Measurements from ENCODE around the gene PREX1.
A peak's percentile ranks its signal among the peaks of the same experiment; 100 is the strongest.

The PREX1 gene

GRCh38 chr20:48732081-48732829, 95.5 kb downstream of the PREX1 start:
- no peak for DNase-seq (ENCODE audit: low spot score)

GRCh38 chr20:48731536-48731935, 96.3 kb downstream of the PREX1 start:
- no peak for DNase-seq (ENCODE audit: low spot score)

- DNase-seq (ENCODE audit: low spot score): no peak
Observed at GRCh38 chr20:48730977-48731376, 96.8 kb downstream of the PREX1 start.

GRCh38 chr20:48729538-48729937, 98.3 kb downstream of the PREX1 start:
- DNase-seq (ENCODE audit: low spot score): no peak

GRCh38 chr20:48728042-48728825, 99.6 kb downstream of the PREX1 start:
- no peak for DNase-seq (ENCODE audit: low spot score)

- DNase-seq (ENCODE audit: low spot score): no peak
Observed at GRCh38 chr20:48727226-48727625, 100.6 kb downstream of the PREX1 start.

GRCh38 chr20:48725555-48725991, 102.2 kb downstream of the PREX1 start:
- no peak for DNase-seq (ENCODE audit: low spot score)

GRCh38 chr20:48724891-48725554, 102.8 kb downstream of the PREX1 start:
- DNase-seq (ENCODE audit: low spot score): no peak

- no peak for DNase-seq (ENCODE audit: low spot score)
Observed at GRCh38 chr20:48724382-48724781, 103.4 kb downstream of the PREX1 start.

- no peak for DNase-seq (ENCODE audit: low spot score)
Observed at GRCh38 chr20:48723308-48724264, 104.2 kb downstream of the PREX1 start.

GRCh38 chr20:48722737-48723191, 105.0 kb downstream of the PREX1 start:
- DNase-seq (ENCODE audit: low spot score): peak; percentile 46

- peak; percentile 70 for DNase-seq (ENCODE audit: low spot score)
Observed at GRCh38 chr20:48722002-48722731, 105.6 kb downstream of the PREX1 start.

GRCh38 chr20:48721324-48722001, 106.3 kb downstream of the PREX1 start:
- DNase-seq (ENCODE audit: low spot score): no peak

GRCh38 chr20:48720256-48720985, 107.4 kb downstream of the PREX1 start:
- no peak for DNase-seq (ENCODE audit: low spot score)

- no peak for DNase-seq (ENCODE audit: low spot score)
Observed at GRCh38 chr20:48719598-48720255, 108.1 kb downstream of the PREX1 start.

- DNase-seq (ENCODE audit: low spot score): no peak
Observed at GRCh38 chr20:48718786-48719578, 108.8 kb downstream of the PREX1 start.

GRCh38 chr20:48717680-48718223, 110.0 kb downstream of the PREX1 start:
- no peak for DNase-seq (ENCODE audit: low spot score)
